ENCODE measurements around the gene PCDHGA9. TPM values are rescaled to one million over a fixed set of nuclear protein-coding genes. Genes with fewer than 3 reads are reported as not detected.

The PCDHGA9 gene
- total RNA-seq, 2 experiments from 2014 or later, result 5.7 to 5.9 TPM

GRCh38 chr5:141440341-141440740, 37.8 kb downstream of the PCDHGA9 start:
- CTCF ChIA-PET (ENCODE audit: unreplicated experiment), result no interaction called here
- no peak for DNase-seq (ENCODE audit: low spot score)
- no peak overlapping the region for H3K4me2 ChIP-seq (ENCODE audit: low read length)

GRCh38 chr5:141441571-141442170, 39.1 kb downstream of the PCDHGA9 start:
- no TSS peak for BruUV-seq (replicated peaks)
- Histone ChIP-seq H3K9me2 (ENCODE audit: insufficient read depth, low read length) (no peaks in the 10 kb centered on the region), H2AFZ (ENCODE audit: low read length) (no peak overlapping the region), H3K27ac (ENCODE audit: low read depth, low read length, poor library complexity, severe bottlenecking) (no peak overlapping the region), H3K79me2 (ENCODE audit: insufficient read depth, low read depth, low read length) (no peaks in the 10 kb centered on the region), H3K36me3 (ENCODE audit: insufficient read depth, low read length) (no peaks in the 10 kb centered on the region), H3K9me3 (ENCODE audit: low read length) (no peaks in the 10 kb centered on the region), H3K4me1 (ENCODE audit: insufficient read depth, low read length, poor library complexity, severe bottlenecking) (peaks cover 14% of the 10 kb centered on the region), H3K4me2 (ENCODE audit: low read length) (no peak overlapping the region), H3K4me3 (ENCODE audit: low read depth, low read length, poor library complexity, severe bottlenecking) (no peak overlapping the region), H4K20me1 (ENCODE audit: insufficient read depth, low read length) (no peaks in the 10 kb centered on the region)
- ChIA-PET CTCF (ENCODE audit: unreplicated experiment) (no interaction called here), POLR2A (interaction anchor here (0.5 kb wide), 1 partner anchor 92 kb away, joined by 3 read pairs; no protein-coding TSS in a partner anchor)
- intact Hi-C loops (cut with micrococcal nuclease; ENCODE audit: unreplicated experiment), result no loop called here
- no peak for TF ChIP-seq CTCF (conservative IDR thresholded peaks at IDR 0.05; ENCODE audit: low read length)
- TF ChIP-seq EZH2phosphoT487 (IDR thresholded peaks at IDR 0.05; ENCODE audit: borderline replicate concordance, low read depth, low read length), result no peak
- no peak for DNase-seq (ENCODE audit: low spot score)

More at GRCh38 chr5:141440341-141440740, 37.8 kb downstream of the PCDHGA9 start:
- Histone ChIP-seq H3K79me2 (ENCODE audit: insufficient read depth, low read depth, low read length) (no peaks in the 10 kb centered on the region), H3K9me2 (ENCODE audit: insufficient read depth, low read length) (no peaks in the 10 kb centered on the region), H3K4me3 (ENCODE audit: low read depth, low read length, poor library complexity, severe bottlenecking) (no peak overlapping the region), H2AFZ (ENCODE audit: low read length) (no peak overlapping the region), H3K27ac (ENCODE audit: low read depth, low read length, poor library complexity, severe bottlenecking) (no peak overlapping the region), H3K9me3 (ENCODE audit: low read length) (no peaks in the 10 kb centered on the region), H3K36me3 (ENCODE audit: insufficient read depth, low read length) (no peaks in the 10 kb centered on the region), H3K4me1 (ENCODE audit: insufficient read depth, low read length, poor library complexity, severe bottlenecking) (peaks cover 14% of the 10 kb centered on the region), H4K20me1 (ENCODE audit: insufficient read depth, low read length) (no peaks in the 10 kb centered on the region)
- POLR2A ChIA-PET, result no interaction called here
- no TSS peak for BruUV-seq (replicated peaks)
- TF ChIP-seq EZH2phosphoT487 (IDR thresholded peaks at IDR 0.05; ENCODE audit: borderline replicate concordance, low read depth, low read length) (no peak), CTCF (conservative IDR thresholded peaks at IDR 0.05; ENCODE audit: low read length) (no peak)
- intact Hi-C loops (cut with micrococcal nuclease; ENCODE audit: unreplicated experiment), result no loop called here

Other genes with a start within 250 kb of the PCDHGA9 start
Only the 30 nearest of the 37 such genes appear.
- 0.06 TPM in 1 of 2 replicates, not detected in the other for gene PCDHB9, start 215.6 kb upstream of the PCDHGA9 start, total RNA-seq (2014; rRNA removed; shearing (Covaris generic))
- gene PCDHB9, start 215.6 kb upstream of the PCDHGA9 start, total RNA-seq (2022), result 0.33 TPM in 1 of 2 replicates, not detected in the other
- gene PCDHB10, start 210.4 kb upstream of the PCDHGA9 start, total RNA-seq (2014; rRNA removed; shearing (Covaris generic)), result 0.08 TPM in 1 of 2 replicates, not detected in the other
- not detected in 2 replicates for gene PCDHB10, start 210.4 kb upstream of the PCDHGA9 start, total RNA-seq (2022)
- gene PCDHB11, start 203.2 kb upstream of the PCDHGA9 start, total RNA-seq (2014; rRNA removed; shearing (Covaris generic)), result not detected in 2 replicates
- gene PCDHB11, start 203.2 kb upstream of the PCDHGA9 start, total RNA-seq (2022), result not detected in 2 replicates
- not detected in 2 replicates for gene PCDHB12, start 194.1 kb upstream of the PCDHGA9 start, total RNA-seq (2014; rRNA removed; shearing (Covaris generic))
- gene PCDHB12, start 194.1 kb upstream of the PCDHGA9 start, total RNA-seq (2022), result not detected in 2 replicates
- gene PCDHB13, start 188.9 kb upstream of the PCDHGA9 start, total RNA-seq (2014; rRNA removed; shearing (Covaris generic)), result 0.22 TPM in 1 of 2 replicates, not detected in the other
- gene PCDHB13, start 188.9 kb upstream of the PCDHGA9 start, total RNA-seq (2022), result not detected in 2 replicates
- gene PCDHB14, start 179.4 kb upstream of the PCDHGA9 start, total RNA-seq (2014; rRNA removed; shearing (Covaris generic)), result 0.22 TPM in 1 of 2 replicates, not detected in the other
- gene PCDHB14, start 179.4 kb upstream of the PCDHGA9 start, total RNA-seq (2022), result not detected in 2 replicates
- gene PCDHB15, start 157.4 kb upstream of the PCDHGA9 start, total RNA-seq (2014; rRNA removed; shearing (Covaris generic)), result not detected in 2 replicates
- not detected in 2 replicates for gene PCDHB15, start 157.4 kb upstream of the PCDHGA9 start, total RNA-seq (2022)
- gene SLC25A2, start 98.7 kb upstream of the PCDHGA9 start, total RNA-seq (2014; rRNA removed; shearing (Covaris generic)), result 0.16 and 0.95 TPM in 2 replicates
- gene SLC25A2, start 98.7 kb upstream of the PCDHGA9 start, total RNA-seq (2022), result 0.70 and 1.6 TPM in 2 replicates
- gene TAF7, start 82.0 kb upstream of the PCDHGA9 start, total RNA-seq (2014; rRNA removed; shearing (Covaris generic)), result 115 and 126 TPM in 2 replicates
- 103 and 113 TPM in 2 replicates for gene TAF7, start 82.0 kb upstream of the PCDHGA9 start, total RNA-seq (2022)
- gene PCDHGA1, start 72.3 kb upstream of the PCDHGA9 start, total RNA-seq (2014; rRNA removed; shearing (Covaris generic)), result 1.3 and 1.8 TPM in 2 replicates
- 1.7 and 1.9 TPM in 2 replicates for gene PCDHGA1, start 72.3 kb upstream of the PCDHGA9 start, total RNA-seq (2022)
- 0.19 and 0.51 TPM in 2 replicates for gene PCDHGA2, start 64.0 kb upstream of the PCDHGA9 start, total RNA-seq (2014; rRNA removed; shearing (Covaris generic))
- 0.74 and 1.1 TPM in 2 replicates for gene PCDHGA2, start 64.0 kb upstream of the PCDHGA9 start, total RNA-seq (2022)
- gene PCDHGA3, start 58.9 kb upstream of the PCDHGA9 start, total RNA-seq (2014; rRNA removed; shearing (Covaris generic)), result 0.21 and 0.25 TPM in 2 replicates
- 0.36 and 0.65 TPM in 2 replicates for gene PCDHGA3, start 58.9 kb upstream of the PCDHGA9 start, total RNA-seq (2022)
- 2.8 and 4.1 TPM in 2 replicates for gene PCDHGB1, start 52.7 kb upstream of the PCDHGA9 start, total RNA-seq (2014; rRNA removed; shearing (Covaris generic))
- gene PCDHGB1, start 52.7 kb upstream of the PCDHGA9 start, total RNA-seq (2022), result 2.8 and 3.0 TPM in 2 replicates
- gene PCDHGA4, start 47.8 kb upstream of the PCDHGA9 start, total RNA-seq (2014; rRNA removed; shearing (Covaris generic)), result 1.9 and 3.5 TPM in 2 replicates
- 1.8 and 1.9 TPM in 2 replicates for gene PCDHGA4, start 47.8 kb upstream of the PCDHGA9 start, total RNA-seq (2022)
- 8.3 and 9.3 TPM in 2 replicates for gene PCDHGB2, start 42.8 kb upstream of the PCDHGA9 start, total RNA-seq (2014; rRNA removed; shearing (Covaris generic))
- gene PCDHGB2, start 42.8 kb upstream of the PCDHGA9 start, total RNA-seq (2022), result 9.2 and 10.9 TPM in 2 replicates
- gene PCDHGA5, start 38.6 kb upstream of the PCDHGA9 start, total RNA-seq (2014; rRNA removed; shearing (Covaris generic)), result 5.2 and 6.1 TPM in 2 replicates
- gene PCDHGA5, start 38.6 kb upstream of the PCDHGA9 start, total RNA-seq (2022), result 4.6 and 4.9 TPM in 2 replicates
- gene PCDHGB3, start 32.5 kb upstream of the PCDHGA9 start, total RNA-seq (2014; rRNA removed; shearing (Covaris generic)), result 3.5 and 5.8 TPM in 2 replicates
- gene PCDHGB3, start 32.5 kb upstream of the PCDHGA9 start, total RNA-seq (2022), result 6.1 and 6.3 TPM in 2 replicates
- gene PCDHGA6, start 28.9 kb upstream of the PCDHGA9 start, total RNA-seq (2014; rRNA removed; shearing (Covaris generic)), result 6.3 and 7.2 TPM in 2 replicates
- gene PCDHGA6, start 28.9 kb upstream of the PCDHGA9 start, total RNA-seq (2022), result 5.5 and 6.2 TPM in 2 replicates
- 4.7 and 6.4 TPM in 2 replicates for gene PCDHGA7, start 20.0 kb upstream of the PCDHGA9 start, total RNA-seq (2014; rRNA removed; shearing (Covaris generic))
- 5.6 TPM in 2 replicates for gene PCDHGA7, start 20.0 kb upstream of the PCDHGA9 start, total RNA-seq (2022)
- gene PCDHGB4, start 15.1 kb upstream of the PCDHGA9 start, total RNA-seq (2014; rRNA removed; shearing (Covaris generic)), result 8.7 and 9.3 TPM in 2 replicates
- gene PCDHGB4, start 15.1 kb upstream of the PCDHGA9 start, total RNA-seq (2022), result 6.5 and 6.9 TPM in 2 replicates
- gene PCDHGA8, start 10.1 kb upstream of the PCDHGA9 start, total RNA-seq (2014; rRNA removed; shearing (Covaris generic)), result 5.0 and 5.3 TPM in 2 replicates
- gene PCDHGA8, start 10.1 kb upstream of the PCDHGA9 start, total RNA-seq (2022), result 3.8 and 4.7 TPM in 2 replicates
- 3.8 and 5.1 TPM in 2 replicates for gene PCDHGB5, start 4.8 kb upstream of the PCDHGA9 start, total RNA-seq (2014; rRNA removed; shearing (Covaris generic))
- gene PCDHGB5, start 4.8 kb upstream of the PCDHGA9 start, total RNA-seq (2022), result 7.1 and 8.6 TPM in 2 replicates
- 3.2 and 4.7 TPM in 2 replicates for gene PCDHGB6, start 5.2 kb downstream of the PCDHGA9 start, total RNA-seq (2014; rRNA removed; shearing (Covaris generic))
- gene PCDHGB6, start 5.2 kb downstream of the PCDHGA9 start, total RNA-seq (2022), result 4.1 and 4.5 TPM in 2 replicates
- gene PCDHGA10, start 10.2 kb downstream of the PCDHGA9 start, total RNA-seq (2014; rRNA removed; shearing (Covaris generic)), result 2.7 and 4.9 TPM in 2 replicates
- gene PCDHGA10, start 10.2 kb downstream of the PCDHGA9 start, total RNA-seq (2022), result 3.4 and 3.9 TPM in 2 replicates
- gene PCDHGB7, start 14.9 kb downstream of the PCDHGA9 start, total RNA-seq (2014; rRNA removed; shearing (Covaris generic)), result 3.3 and 3.9 TPM in 2 replicates
- gene PCDHGB7, start 14.9 kb downstream of the PCDHGA9 start, total RNA-seq (2022), result 4.5 and 5.4 TPM in 2 replicates
- gene PCDHGA11, start 18.3 kb downstream of the PCDHGA9 start, total RNA-seq (2014; rRNA removed; shearing (Covaris generic)), result 4.8 and 6.8 TPM in 2 replicates
- gene PCDHGA11, start 18.3 kb downstream of the PCDHGA9 start, total RNA-seq (2022), result 3.4 and 4.1 TPM in 2 replicates
- 2.6 and 3.9 TPM in 2 replicates for gene PCDHGA12, start 27.7 kb downstream of the PCDHGA9 start, total RNA-seq (2014; rRNA removed; shearing (Covaris generic))
- 3.0 and 3.4 TPM in 2 replicates for gene PCDHGA12, start 27.7 kb downstream of the PCDHGA9 start, total RNA-seq (2022)
- gene PCDHGC3, start 73.2 kb downstream of the PCDHGA9 start, total RNA-seq (2014; rRNA removed; shearing (Covaris generic)), result 20.4 and 27.2 TPM in 2 replicates
- 59.7 and 60.0 TPM in 2 replicates for gene PCDHGC3, start 73.2 kb downstream of the PCDHGA9 start, total RNA-seq (2022)
- 6.3 and 8.4 TPM in 2 replicates for gene PCDHGC4, start 82.3 kb downstream of the PCDHGA9 start, total RNA-seq (2014; rRNA removed; shearing (Covaris generic))
- 6.4 and 7.0 TPM in 2 replicates for gene PCDHGC4, start 82.3 kb downstream of the PCDHGA9 start, total RNA-seq (2022)
- gene PCDHGC5, start 86.3 kb downstream of the PCDHGA9 start, total RNA-seq (2014; rRNA removed; shearing (Covaris generic)), result 3.0 and 4.4 TPM in 2 replicates
- gene PCDHGC5, start 86.3 kb downstream of the PCDHGA9 start, total RNA-seq (2022), result 5.0 and 5.4 TPM in 2 replicates

All from OCI-LY7 (cell line).